Nephron progenitor cell (in vitro differentiated cells): ENCODE measurements around the gene PCDH9.

Source experiments
- DNase-seq: peaks from one replicate; pipeline ENCODE4 v3.0.0; 2021
- H3K27ac Mint-ChIP-seq: 2 replicates; pipeline ENCODE4 v1.8.0; 2021; ENCODE audit warnings: mild to moderate bottlenecking, moderate library complexity, mixed read lengths
- H3K27me3 Mint-ChIP-seq: 2 replicates; pipeline ENCODE4 v1.8.0; 2021; ENCODE audit warnings: mild to moderate bottlenecking, low read depth, mixed read lengths; ENCODE audit not compliant: poor library complexity
- H3K36me3 Mint-ChIP-seq: 2 replicates; pipeline ENCODE4 v1.8.0; 2021; ENCODE audit warnings: low read depth, mixed read lengths
- H3K4me1 Mint-ChIP-seq: 2 replicates; pipeline ENCODE4 v1.8.0; 2021; ENCODE audit warnings: mixed read lengths
- H3K4me3 Mint-ChIP-seq: 2 replicates; pipeline ENCODE4 v1.8.0; 2021; ENCODE audit warnings: mild to moderate bottlenecking, moderate library complexity, mixed read lengths
- H3K9me3 Mint-ChIP-seq: 2 replicates; pipeline ENCODE4 v1.8.0; 2021; ENCODE audit warnings: mild to moderate bottlenecking, moderate library complexity, mixed read lengths
- CTCF ChIP-seq: fragments of 200-600 bp; sonication (generic); IDR thresholded peaks from 2 replicates; pipeline ENCODE4 v1.5.0; 2021; ENCODE audit warnings: antibody characterized with exemption

Gene PCDH9

DNA sequence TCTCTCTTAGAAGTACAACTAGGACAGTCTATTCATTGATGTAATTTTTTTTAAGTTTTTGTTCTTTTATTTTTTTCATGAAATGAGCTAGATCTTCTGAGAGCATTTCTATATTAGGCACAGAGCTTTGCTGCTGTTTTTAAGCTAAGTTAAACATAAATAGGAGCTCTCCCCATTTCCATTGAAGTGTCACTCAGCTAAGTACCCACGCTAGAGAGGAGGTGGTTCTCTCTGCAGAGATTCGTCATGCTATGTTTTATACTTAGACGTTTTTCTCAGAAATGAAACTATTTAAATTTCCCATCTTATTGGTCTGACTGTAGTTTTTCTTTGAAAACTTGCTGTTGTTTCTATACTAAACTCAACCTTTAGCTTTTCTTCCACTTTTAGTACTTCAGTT lies 271.5 kb downstream of the PCDH9 start:
- no peak overlapping the region for H3K4me3 Mint-ChIP-seq
- H3K4me1 Mint-ChIP-seq: no peaks in the 10 kb centered on the region
- H3K36me3 Mint-ChIP-seq: no peaks in the 10 kb centered on the region
- no peaks in the 10 kb centered on the region for H3K9me3 Mint-ChIP-seq
- TF ChIP-seq CTCF: no peak
- no peak for DNase-seq
- H3K27me3 Mint-ChIP-seq: no peaks in the 10 kb centered on the region
- H3K27ac Mint-ChIP-seq: no peak overlapping the region

- Mint-ChIP-seq H3K27ac (no peak overlapping the region), H3K9me3 (no peaks in the 10 kb centered on the region), H3K4me3 (no peak overlapping the region), H3K36me3 (no peaks in the 10 kb centered on the region), H3K4me1 (no peaks in the 10 kb centered on the region), H3K27me3 (no peaks in the 10 kb centered on the region)
- no peak for DNase-seq
- no peak for TF ChIP-seq CTCF
Observed at GRCh38 chr13:66952507-66952906, 277.6 kb downstream of the PCDH9 start.

- no peak for TF ChIP-seq CTCF
- Mint-ChIP-seq H3K4me3 (no peak overlapping the region), H3K27ac (no peak overlapping the region), H3K4me1 (no peaks in the 10 kb centered on the region), H3K9me3 (no peaks in the 10 kb centered on the region), H3K36me3 (no peaks in the 10 kb centered on the region), H3K27me3 (no peaks in the 10 kb centered on the region)
- no peak for DNase-seq
Observed at GRCh38 chr13:66951426-66951825, 278.7 kb downstream of the PCDH9 start.

DNA sequence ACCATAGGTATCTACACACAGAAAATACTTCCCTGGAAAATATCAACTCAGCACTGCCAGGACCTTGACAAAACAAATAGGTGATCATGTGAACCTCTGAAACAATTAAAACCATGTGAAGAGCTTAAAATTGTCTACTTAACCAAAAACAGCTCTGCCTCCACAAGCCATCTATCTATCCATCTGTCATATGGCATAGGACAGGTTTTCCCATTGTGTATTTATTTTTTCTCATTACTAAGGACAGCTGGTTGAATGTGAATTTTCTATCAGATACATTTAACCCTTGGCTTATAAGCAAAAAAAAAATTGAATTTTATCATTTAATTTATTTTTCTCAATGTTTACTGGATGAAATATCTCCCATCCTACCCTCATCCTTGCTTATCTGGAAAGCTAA lies 279.5 kb downstream of the PCDH9 start:
- no peaks in the 10 kb centered on the region for H3K36me3 Mint-ChIP-seq
- TF ChIP-seq CTCF: no peak
- H3K27ac Mint-ChIP-seq: no peak overlapping the region
- no peak overlapping the region for H3K4me3 Mint-ChIP-seq
- H3K4me1 Mint-ChIP-seq: no peaks in the 10 kb centered on the region
- no peaks in the 10 kb centered on the region for H3K9me3 Mint-ChIP-seq
- DNase-seq: no peak
- H3K27me3 Mint-ChIP-seq: no peaks in the 10 kb centered on the region

DNA sequence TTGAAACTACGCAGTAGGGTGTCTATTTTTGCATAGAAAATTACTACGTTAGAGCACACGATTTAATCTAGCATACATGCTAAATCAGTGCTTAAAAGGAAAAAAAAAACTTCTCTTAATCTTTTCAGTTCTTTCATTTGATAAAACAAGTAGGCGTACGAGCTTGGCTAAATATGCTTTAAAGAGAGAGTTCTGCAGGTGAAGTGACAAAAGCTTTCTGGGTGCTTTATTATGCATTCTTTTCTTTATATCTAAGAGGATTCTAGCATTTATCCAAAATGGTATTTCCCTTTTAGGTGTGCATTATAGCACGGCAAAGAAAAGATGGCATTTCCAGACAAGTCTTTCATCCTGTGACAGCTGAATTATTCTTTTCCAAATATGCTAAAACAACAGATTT lies 281.2 kb downstream of the PCDH9 start:
- no peaks in the 10 kb centered on the region for H3K4me1 Mint-ChIP-seq
- no peaks in the 10 kb centered on the region for H3K9me3 Mint-ChIP-seq
- TF ChIP-seq CTCF: no peak
- H3K4me3 Mint-ChIP-seq: no peak overlapping the region
- H3K27ac Mint-ChIP-seq: no peak overlapping the region
- no peaks in the 10 kb centered on the region for H3K27me3 Mint-ChIP-seq
- H3K36me3 Mint-ChIP-seq: no peaks in the 10 kb centered on the region
- no peak for DNase-seq

DNA sequence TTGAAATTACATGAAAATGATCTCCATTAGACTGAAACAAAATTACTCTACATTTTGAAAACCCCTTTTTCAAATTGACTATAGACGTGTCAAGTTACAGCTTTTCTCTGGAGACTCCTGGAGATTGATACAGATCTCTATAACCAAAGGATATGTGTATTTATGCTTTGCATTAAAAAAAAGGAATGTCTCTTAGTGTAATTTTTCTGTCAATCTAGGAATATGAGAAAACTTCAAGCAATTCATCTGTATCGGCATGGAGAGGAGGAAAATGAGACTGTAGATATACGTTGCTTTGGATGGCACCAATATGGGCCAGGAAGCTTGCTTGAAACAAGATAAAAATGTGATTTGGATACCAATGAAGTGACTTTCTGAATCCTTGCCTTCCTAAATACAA lies 286.6 kb downstream of the PCDH9 start:
- Mint-ChIP-seq H3K27ac (no peak overlapping the region), H3K9me3 (no peaks in the 10 kb centered on the region), H3K4me3 (no peak overlapping the region), H3K4me1 (no peaks in the 10 kb centered on the region), H3K36me3 (no peaks in the 10 kb centered on the region), H3K27me3 (no peaks in the 10 kb centered on the region)
- no peak for TF ChIP-seq CTCF
- no peak for DNase-seq
